Activated CD8-positive, alpha-beta T cell treated with anti-CD3 and anti-CD28 coated beads for 36 hours (primary cell): ENCODE results near the gene POC1B. TPM values are rescaled to one million over a fixed set of nuclear protein-coding genes. Genes with fewer than 3 reads are reported as not detected.
"Not testable (repeated sequence)": the region's sequence is repeated elsewhere in the genome, so short reads cannot be mapped to it uniquely, and the experiment has no call there.

Experiments used
- ATAC-seq: fragments of 200-7000 bp; cut with Tn5 transposase; one replicate; pipeline ENCODE4 v1.10.0; 2021; ENCODE audit warnings: mild to moderate bottlenecking, moderate library complexity
- CTCF ChIA-PET: fragments of 350-600 bp; sonication (Branson Sonifier 250); formaldehyde crosslinking; loops from one replicate; lab custom pipeline; 2021; ENCODE audit warnings: antibody characterized with exemption; lab: Charles Lee
- POLR2A ChIA-PET: fragments of 350-600 bp; sonication (Branson Sonifier 250); formaldehyde crosslinking; loops from one replicate; lab custom pipeline; 2021; ENCODE audit warnings: antibody characterized with exemption; lab: Charles Lee
- DNase-seq: peaks from one replicate; pipeline ENCODE4 v3.0.0-alpha.2; 2020
- H3K27ac Mint-ChIP-seq: one replicate; pipeline ENCODE4 v1.8.0; 2021; ENCODE audit warnings: mild to moderate bottlenecking, mixed read lengths
- H3K27me3 Mint-ChIP-seq: one replicate; pipeline ENCODE4 v1.8.0; 2021; ENCODE audit warnings: mixed read lengths
- H3K36me3 Mint-ChIP-seq: one replicate; pipeline ENCODE4 v1.8.0; 2021; ENCODE audit warnings: low read depth, mixed read lengths
- H3K4me1 Mint-ChIP-seq: one replicate; pipeline ENCODE4 v1.8.0; 2021; ENCODE audit warnings: low read depth, mixed read lengths
- H3K4me3 Mint-ChIP-seq: one replicate; pipeline ENCODE4 v1.8.0; 2021; ENCODE audit warnings: mild to moderate bottlenecking, moderate library complexity, mixed read lengths
- H3K9me3 Mint-ChIP-seq: one replicate; pipeline ENCODE4 v1.8.0; 2021; ENCODE audit warnings: mixed read lengths
- intact Hi-C: fragments of 100-400 bp; cut with micrococcal nuclease; formaldehyde crosslinking; loops from one replicate; pipeline ENCODE4 v1.10.0; 2022
- total RNA-seq, 2 experiments: library from RNA; stranded (reverse); gene quantifications; one replicate each; pipeline ENCODE4 v1.2.3, GENCODE V29; 2021
- TF ChIP-seq, protein P1 (sequence below): fragments of 200-600 bp; IDR thresholded peaks from one replicate; pipeline ENCODE4 v1.8.0; 2022; ENCODE audit warnings: antibody characterized with exemption, mild to moderate bottlenecking

POC1B gene
- total RNA-seq, 2 experiments from 2014 or later = 31.9 to 34.8 TPM

GRCh38 chr12:89468017-89468416, 57.8 kb downstream of the POC1B start:
- no peaks in the 10 kb centered on the region for H3K27me3 Mint-ChIP-seq
- intact Hi-C loops = loop anchor here (2.0 to 10.0 kb wide), 5 partner anchors 57 to 426 kb away; partner anchors contain the start of gene GALNT4
- peaks cover 18% of the 10 kb centered on the region for H3K36me3 Mint-ChIP-seq
- CTCF ChIA-PET = interaction anchor here (0.8 to 6.3 kb wide), 9 partner anchors 9 to 449 kb away, joined by 3 to 71 read pairs (median 4); partner anchors contain the start of gene GALNT4
- H3K4me1 Mint-ChIP-seq = peaks cover 58% of the 10 kb centered on the region
- no peaks in the 10 kb centered on the region for H3K9me3 Mint-ChIP-seq
- DNase-seq = no peak
- ATAC-seq = peak; percentile 58
- TF ChIP-seq, protein P1, sequence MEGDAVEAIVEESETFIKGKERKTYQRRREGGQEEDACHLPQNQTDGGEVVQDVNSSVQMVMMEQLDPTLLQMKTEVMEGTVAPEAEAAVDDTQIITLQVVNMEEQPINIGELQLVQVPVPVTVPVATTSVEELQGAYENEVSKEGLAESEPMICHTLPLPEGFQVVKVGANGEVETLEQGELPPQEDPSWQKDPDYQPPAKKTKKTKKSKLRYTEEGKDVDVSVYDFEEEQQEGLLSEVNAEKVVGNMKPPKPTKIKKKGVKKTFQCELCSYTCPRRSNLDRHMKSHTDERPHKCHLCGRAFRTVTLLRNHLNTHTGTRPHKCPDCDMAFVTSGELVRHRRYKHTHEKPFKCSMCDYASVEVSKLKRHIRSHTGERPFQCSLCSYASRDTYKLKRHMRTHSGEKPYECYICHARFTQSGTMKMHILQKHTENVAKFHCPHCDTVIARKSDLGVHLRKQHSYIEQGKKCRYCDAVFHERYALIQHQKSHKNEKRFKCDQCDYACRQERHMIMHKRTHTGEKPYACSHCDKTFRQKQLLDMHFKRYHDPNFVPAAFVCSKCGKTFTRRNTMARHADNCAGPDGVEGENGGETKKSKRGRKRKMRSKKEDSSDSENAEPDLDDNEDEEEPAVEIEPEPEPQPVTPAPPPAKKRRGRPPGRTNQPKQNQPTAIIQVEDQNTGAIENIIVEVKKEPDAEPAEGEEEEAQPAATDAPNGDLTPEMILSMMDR = no peak
- H3K27ac Mint-ChIP-seq = peak overlapping the region; percentile 79
- POLR2A ChIA-PET = interaction anchor here (0.6 to 2.5 kb wide), 10 partner anchors 11 to 451 kb away, joined by 3 to 20 read pairs (median 3); partner anchors contain the start of gene GALNT4
- peak overlapping the region; percentile 40 for H3K4me3 Mint-ChIP-seq

GRCh38 chr12:89464974-89465592, 60.8 kb downstream of the POC1B start:
- POLR2A ChIA-PET = no interaction called here
- no peaks in the 10 kb centered on the region for H3K9me3 Mint-ChIP-seq
- intact Hi-C loops = loop anchor here (5.0 to 10.0 kb wide), 4 partner anchors 113 to 423 kb away; partner anchors contain the start of gene DUSP6
- H3K27ac Mint-ChIP-seq = no peak overlapping the region
- ATAC-seq (no peak), DNase-seq (no peak)
- no peaks in the 10 kb centered on the region for H3K27me3 Mint-ChIP-seq
- peaks cover 52% of the 10 kb centered on the region for H3K4me1 Mint-ChIP-seq
- TF ChIP-seq, protein P1 = no peak
- H3K4me3 Mint-ChIP-seq = no peak overlapping the region
- CTCF ChIA-PET = no interaction called here
- peaks cover 19% of the 10 kb centered on the region for H3K36me3 Mint-ChIP-seq

DNA sequence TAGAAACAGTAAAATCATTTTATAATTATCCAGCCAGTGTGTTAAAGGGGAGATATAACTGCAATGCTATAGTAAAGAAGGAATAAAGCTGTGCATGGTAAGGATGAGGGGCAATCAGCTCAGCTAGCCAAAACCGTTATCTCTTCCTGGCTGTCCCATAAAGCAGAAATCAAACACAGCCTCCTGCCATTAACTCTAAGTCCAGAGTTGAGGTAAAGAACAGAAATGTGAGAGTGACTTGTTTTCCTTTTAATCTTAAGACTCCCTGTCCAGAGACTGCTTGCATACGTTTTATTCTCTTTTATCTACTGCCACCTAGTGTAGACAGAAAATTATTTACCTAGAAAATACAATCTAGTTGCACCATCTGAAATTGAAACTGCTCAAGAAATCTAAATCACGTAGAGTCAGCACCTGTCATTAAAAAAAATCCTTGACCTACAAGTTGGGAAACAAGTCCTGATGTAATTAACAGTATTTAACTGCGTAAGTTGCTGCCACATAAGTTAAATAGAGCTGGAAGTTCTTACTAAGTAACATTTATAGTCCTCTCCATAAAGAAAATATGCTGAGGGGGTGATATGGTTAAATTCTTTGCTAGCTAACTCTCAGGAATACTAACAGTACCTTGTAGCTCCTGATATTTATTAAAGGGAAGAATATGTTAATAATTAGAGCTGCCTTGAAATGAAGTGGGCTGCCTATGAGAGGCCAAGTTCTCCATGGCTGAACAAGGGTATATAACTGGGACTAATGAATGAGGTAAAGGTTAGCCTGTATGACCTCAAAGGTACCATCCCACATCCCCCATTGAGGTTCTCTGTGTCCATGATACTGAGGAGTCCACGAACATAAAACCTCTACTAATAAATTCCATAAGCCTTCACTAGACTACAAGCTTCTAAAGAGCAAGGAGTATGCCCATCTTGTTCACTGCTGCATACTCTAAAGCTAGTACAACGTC, 63.9 kb downstream of the POC1B start:
- POLR2A ChIA-PET = interaction anchor here (0.6 to 1.3 kb wide), 4 partner anchors 14 to 446 kb away, joined by 3 to 4 read pairs (median 4); no protein-coding TSS in a partner anchor
- ATAC-seq = peak; percentile 91
- H3K27me3 Mint-ChIP-seq = no peaks in the 10 kb centered on the region
- intact Hi-C loops = loop anchor here (1.0 to 10.0 kb wide), 5 partner anchors 110 to 443 kb away; partner anchors contain the start of gene DUSP6
- DNase-seq = no peak
- TF ChIP-seq, protein P1 = peak; percentile 76
- H3K4me1 Mint-ChIP-seq = peaks cover 32% of the 10 kb centered on the region
- peak overlapping the region; percentile 46 for H3K4me3 Mint-ChIP-seq
- CTCF ChIA-PET = interaction anchor here (0.6 to 5.3 kb wide), 47 partner anchors 9 to 452 kb away, joined by 3 to 78 read pairs (median 4); partner anchors contain the start of genes DUSP6 and GALNT4
- H3K9me3 Mint-ChIP-seq = no peaks in the 10 kb centered on the region
- peak overlapping the region; percentile 79 for H3K27ac Mint-ChIP-seq
- peaks cover 18% of the 10 kb centered on the region for H3K36me3 Mint-ChIP-seq

GRCh38 chr12:89461190-89461589, 64.7 kb downstream of the POC1B start:
- intact Hi-C loops = loop anchor here (1.0 to 10.0 kb wide), 4 partner anchors 109 to 410 kb away; partner anchors contain the start of gene DUSP6

GRCh38 chr12:89459279-89459678, 66.6 kb downstream of the POC1B start:
- DNase-seq, H3K4me3 Mint-ChIP-seq, ATAC-seq, H3K27ac Mint-ChIP-seq, intact Hi-C loops, H3K27me3 Mint-ChIP-seq, H3K9me3 Mint-ChIP-seq: not testable (repeated sequence)
- CTCF ChIA-PET = interaction anchor here (1.1 to 5.3 kb wide), 4 partner anchors 9 to 440 kb away, joined by 3 to 78 read pairs (median 4); no protein-coding TSS in a partner anchor
- peaks cover 15% of the 10 kb centered on the region for H3K36me3 Mint-ChIP-seq
- H3K4me1 Mint-ChIP-seq = peaks cover 23% of the 10 kb centered on the region
- POLR2A ChIA-PET = interaction anchor here (0.6 to 0.7 kb wide), 2 partner anchors 27 to 566 kb away, joined by 3 read pairs; no protein-coding TSS in a partner anchor

More at GRCh38 chr12:89461190-89461589, 64.7 kb downstream of the POC1B start:
- Mint-ChIP-seq H3K4me1 (peaks cover 27% of the 10 kb centered on the region), H3K27me3 (no peaks in the 10 kb centered on the region), H3K4me3 (no peak overlapping the region), H3K36me3 (peaks cover 11% of the 10 kb centered on the region), H3K9me3 (no peaks in the 10 kb centered on the region), H3K27ac (no peak overlapping the region)
- no peak for ATAC-seq
- CTCF ChIA-PET = interaction anchor here (0.7 to 5.3 kb wide), 22 partner anchors 9 to 442 kb away, joined by 3 to 78 read pairs (median 4); partner anchors contain the start of genes DUSP6 and GALNT4
- TF ChIP-seq, protein P1 = no peak
- POLR2A ChIA-PET = interaction anchor here (1.0 to 1.2 kb wide), 2 partner anchors 13 to 35 kb away, joined by 3 to 4 read pairs; no protein-coding TSS in a partner anchor
- DNase-seq = no peak
